HG02759 (cell line): ENCODE measurements around the gene USH1C.

ENCODE experiments used
- ATAC-seq: cut with Tn5 transposase; IDR thresholded peaks from one replicate; pipeline ENCODE4 v1.9.1; 2021; ENCODE audit warnings: mild to moderate bottlenecking, moderate library complexity; ENCODE audit not compliant: unreplicated experiment

USH1C gene

DNA sequence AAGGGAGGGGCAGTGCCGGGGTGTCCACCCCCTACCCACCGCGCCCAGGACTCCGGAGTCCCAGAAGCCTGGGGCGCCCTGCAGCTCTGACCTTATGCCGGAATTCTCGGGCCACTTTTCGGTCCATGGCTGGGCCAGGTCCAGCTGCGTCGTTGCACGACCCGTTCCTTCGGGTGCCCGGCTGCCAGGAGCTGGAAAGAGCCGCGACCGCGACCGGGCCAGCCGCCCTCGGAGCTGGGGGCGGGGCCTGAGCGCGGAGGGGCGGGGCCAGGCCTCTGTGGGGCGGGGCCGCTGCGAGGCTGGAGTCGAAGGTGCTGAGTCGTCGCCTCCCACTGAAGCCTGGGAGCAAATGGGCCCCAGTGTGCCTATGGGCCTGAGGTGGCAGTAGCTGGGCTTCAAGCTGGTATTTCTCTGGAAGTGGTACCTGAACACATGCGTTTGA is at the start of gene USH1C:
Gene USH1C (minus strand): TSS at position 236 of the 442 bp plus-strand sequence. CDS start 109 bp downstream, at position 127.
- ATAC-seq: no peak

DNA sequence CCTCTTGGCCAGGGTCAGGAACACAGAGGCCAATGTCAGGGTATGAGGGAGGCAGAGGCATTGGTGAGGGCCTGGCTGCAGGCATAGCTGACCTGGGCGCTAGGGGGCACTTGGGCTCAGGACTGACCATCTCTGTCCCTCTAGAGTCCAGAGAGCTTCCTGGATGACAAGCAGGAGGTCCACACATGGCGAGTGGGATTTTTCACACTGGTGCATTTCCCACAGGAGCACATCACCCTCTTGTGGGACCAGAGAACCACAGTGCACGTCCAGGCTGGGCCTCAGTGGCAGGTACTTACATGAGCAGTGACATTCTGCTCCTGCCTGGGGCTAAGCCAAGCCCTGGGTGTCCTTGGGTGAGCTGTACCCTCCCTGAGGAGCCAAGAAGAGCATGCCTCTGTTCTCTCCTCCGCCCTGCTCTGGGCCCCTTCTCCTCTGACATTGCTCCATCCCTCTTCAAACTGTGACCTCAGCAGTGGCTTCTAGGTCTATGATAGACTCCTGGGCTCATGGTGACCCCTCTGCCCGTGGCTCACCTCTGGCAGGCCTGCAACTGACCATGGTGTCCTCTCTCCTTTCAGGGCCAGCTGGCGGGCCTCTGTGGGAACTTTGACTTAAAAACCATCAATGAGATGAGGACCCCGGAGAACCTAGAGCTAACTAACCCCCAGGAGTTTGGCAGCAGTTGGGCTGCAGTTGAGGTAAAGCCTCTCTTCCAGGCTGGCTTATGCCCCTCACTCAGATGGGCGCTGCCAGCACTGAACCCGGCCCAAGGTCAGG is 49.4 kb upstream of the USH1C start:
- ATAC-seq: no peak

DNA sequence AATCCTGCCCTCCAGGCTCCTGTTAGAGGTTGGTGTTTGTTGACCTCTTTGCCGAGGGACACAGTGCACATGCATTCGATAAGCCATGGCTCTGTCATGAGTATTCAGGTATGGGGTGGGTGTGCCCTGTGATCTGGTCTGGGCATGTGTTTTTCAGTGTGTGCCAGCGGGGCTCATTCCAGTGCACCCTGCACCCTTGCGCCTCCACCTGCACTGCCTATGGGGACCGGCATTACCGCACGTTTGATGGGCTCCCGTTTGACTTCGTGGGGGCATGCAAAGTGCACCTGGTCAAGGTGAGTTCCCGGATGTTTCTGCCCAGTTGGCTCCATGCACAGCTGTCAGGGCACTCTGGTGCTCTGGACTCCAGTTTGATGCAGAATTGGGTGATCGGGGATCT is 47.1 kb upstream of the USH1C start:
- ATAC-seq: no peak

DNA sequence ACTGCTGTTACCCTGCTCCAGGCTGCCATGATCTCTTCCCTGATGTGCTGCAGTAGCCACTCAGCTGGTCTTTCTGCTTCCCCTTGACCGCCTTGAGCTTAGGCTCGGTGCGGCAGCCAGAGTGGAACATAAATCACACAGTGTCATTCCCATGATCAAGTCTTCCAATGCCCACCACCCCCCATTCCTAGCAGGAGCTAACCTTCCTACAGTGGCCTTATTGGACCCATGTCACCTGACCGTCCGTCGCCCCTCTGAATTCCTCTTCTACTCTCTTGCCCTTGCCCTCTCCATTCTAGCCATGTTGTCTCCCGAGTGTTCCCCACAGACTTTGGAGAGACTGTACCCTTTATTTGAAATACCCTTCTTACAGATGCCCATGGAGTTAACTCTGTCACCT is 46.2 kb upstream of the USH1C start:
- ATAC-seq: no peak

DNA sequence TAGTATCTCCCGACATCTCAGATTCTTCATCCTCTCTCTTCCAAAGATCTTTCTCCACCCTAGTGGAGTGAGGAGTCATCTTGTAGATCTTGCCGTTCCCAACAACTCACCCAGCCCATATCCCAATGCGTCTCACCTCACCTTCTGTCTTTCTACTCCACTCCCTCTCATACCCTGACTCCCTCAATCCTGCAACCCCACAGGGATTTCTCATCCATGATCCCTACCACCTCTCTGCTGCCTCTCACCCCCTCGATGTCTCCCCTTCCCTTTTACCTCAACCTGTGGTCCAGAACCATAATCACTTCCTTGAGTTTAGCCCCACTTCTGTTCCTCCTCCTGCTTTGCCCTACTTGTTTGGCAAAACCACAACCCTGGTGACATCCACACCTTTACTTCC is 44.5 kb upstream of the USH1C start:
- ATAC-seq: no peak

DNA sequence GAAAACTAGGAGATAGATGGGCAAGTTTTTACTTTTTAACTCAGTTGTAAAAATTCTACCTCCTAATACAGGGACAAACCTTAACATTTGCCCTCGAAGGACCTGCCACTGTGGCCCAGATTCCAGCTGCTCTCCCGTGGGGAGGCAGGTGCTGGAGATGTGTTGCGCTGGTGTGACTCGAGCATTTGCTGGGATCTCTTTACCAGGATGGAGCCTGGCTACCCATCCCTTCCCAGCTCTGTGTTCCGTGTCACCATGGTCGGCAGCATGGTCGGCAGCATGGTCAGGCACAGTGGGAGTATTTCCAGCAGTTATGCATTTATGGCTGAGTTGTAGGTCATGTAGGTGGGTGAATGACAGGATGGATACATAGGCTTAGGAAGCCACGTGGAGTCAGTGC is 44.0 kb upstream of the USH1C start:
- ATAC-seq: no peak

DNA sequence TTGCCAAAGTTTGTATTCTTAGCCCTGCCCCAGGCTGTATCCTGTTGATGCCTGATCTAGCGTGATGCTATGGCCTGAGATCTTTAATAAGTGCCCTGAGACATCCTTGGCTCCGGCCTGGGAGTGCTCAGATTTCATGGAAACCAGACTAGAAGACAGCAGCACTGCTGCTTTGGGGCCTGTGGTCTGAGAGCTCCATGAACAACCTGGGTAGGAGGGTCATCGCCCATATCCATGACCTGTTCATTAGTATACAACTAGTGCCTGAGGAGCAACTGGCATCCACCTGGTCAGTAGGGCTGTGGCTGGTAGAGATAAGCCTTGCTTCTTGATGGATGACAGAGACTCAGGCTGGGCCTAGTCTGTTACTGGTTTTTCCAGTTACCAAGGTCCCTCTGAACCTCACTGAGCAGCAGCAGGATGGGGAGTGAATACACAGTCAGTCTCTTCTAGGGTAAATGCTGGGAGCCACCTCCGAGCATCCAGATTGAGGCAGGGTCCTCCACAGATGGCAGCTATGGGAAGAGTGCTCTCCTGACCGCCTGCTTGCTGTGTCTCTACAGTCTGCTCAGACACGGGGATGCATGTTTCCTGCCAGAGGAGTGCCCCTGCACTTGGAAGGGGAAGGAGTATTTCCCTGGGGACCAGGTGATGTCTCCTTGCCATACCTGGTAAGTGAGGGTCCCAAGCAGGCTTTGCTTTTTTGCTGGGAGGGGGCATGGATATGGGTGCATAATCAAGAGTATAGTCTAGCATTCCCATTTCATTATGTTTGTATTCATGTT is 41.9 kb upstream of the USH1C start:
- no peak for ATAC-seq

DNA sequence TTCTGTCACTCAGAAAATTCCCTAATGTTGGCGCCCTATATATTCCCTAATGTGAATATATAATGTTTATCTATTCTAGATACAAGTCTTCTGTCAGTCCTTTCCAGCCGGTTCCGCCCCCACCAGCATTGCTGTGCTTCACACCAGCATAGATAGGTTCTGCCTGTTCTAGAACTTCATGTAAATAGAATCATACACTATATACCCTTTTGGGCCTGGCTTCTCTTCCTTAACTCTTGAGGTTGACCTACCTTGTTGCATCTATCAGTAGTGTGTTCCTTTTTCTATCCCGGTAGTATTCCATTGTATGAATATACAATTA is 37.5 kb upstream of the USH1C start:
- no peak for ATAC-seq

DNA sequence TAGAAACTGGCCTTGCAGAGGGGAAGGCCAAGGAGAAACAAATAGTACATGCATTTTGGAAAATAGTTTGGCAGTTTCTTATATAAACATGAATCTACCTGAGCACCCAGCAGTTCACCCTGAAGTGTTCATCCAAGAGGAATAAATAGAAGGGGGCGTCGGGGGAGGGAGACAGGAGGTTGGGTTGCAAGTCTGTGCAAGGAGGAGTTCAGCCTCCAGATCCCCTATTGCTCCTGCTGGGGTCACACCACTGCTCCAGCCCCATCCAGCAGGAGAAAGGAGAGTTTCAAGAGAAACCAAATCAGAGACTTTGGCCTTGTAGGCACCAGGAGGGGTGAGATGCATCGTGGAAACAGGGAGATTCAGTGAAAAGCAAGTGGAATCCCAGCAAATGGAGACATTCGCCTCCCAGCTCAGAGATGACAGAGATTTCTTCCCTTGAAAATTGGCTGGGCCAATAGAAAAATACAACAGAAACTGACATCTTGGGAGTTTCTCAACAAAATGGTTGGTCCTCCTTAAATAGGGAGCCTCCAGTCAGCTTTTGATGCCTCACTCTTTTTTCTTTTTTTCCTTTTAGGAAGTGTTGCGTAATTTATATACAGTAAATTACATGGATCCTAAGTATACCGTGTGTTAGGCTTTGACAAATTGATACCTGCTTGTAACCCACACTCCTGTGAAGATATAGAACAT is 37.0 kb upstream of the USH1C start:
- ATAC-seq: no peak

DNA sequence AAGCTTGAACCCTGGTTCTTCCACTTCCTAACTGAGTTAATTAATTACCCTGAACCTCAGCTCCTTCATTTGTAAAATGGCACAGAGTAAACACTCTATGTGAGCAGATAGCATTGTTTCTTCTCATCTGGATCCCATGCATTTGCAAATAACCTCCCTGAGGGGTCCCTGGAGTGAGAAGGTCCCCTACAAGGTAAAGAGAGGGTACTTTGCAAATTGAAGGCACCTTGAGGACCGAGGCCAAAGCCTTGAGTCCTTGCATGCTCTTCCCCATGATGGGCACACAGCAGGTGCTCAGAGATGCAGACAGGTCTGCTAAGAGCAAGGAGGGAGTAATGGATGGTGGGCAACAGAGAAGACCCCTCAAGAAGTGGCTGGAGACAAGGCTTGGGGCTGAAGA is 36.1 kb upstream of the USH1C start:
- ATAC-seq: no peak

DNA sequence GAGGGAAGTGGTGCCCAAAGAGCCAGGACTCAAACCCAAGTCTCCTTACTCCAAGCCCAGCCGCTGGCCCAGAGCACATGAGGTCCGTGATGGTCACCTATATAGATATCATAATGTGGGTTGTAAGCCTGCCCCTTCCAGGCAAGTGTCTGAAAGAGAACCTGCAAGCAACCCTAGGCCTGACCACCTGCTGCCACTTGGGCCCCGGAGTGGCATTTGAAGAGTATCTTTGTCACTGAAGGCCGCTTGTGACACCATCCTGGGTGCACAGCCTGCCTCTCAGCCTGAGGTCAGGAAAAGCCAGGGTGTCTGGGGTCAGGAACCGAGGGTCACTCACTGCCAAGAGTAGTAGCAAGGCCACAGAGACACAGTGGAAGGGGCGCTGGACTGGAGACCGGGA is 35.2 kb upstream of the USH1C start:
- no peak for ATAC-seq

DNA sequence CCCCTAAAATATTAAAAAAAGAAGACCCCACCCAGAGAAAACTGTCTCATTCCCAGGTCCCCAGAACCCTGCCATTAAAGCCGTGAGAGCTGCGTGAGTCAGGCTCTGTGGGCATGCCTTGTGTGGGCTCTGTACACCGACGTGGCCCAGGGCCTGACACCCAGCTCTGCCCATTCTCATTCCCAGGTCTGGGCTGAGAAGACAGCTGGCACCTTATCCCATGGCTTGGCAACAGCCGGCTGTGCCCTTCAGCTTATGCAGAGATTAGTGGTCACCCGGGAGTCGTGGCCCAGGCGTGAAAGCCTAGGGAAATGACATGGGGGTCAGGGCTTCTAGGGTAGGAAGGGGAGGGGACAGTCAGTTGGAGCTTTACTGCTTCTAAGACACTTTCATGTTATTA is 34.7 kb upstream of the USH1C start:
- no peak for ATAC-seq

DNA sequence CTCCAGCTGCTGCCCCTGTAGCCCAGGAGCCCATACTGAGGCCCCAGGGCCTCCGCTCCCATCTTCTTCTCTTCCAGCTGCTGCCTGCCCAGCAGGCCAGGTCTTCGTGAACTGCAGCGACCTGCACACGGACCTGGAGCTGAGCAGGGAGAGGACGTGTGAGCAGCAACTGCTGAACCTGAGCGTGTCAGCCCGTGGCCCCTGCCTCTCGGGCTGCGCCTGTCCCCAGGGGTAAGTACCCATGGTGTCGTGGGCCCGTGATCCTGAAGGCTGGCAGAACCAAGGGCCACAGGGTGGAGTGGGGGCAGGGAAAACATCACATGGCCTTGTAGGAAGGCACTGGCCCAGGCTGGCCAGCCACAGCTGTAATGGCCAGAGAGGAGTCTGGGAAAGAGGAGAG is 34.1 kb upstream of the USH1C start:
- no peak for ATAC-seq

DNA sequence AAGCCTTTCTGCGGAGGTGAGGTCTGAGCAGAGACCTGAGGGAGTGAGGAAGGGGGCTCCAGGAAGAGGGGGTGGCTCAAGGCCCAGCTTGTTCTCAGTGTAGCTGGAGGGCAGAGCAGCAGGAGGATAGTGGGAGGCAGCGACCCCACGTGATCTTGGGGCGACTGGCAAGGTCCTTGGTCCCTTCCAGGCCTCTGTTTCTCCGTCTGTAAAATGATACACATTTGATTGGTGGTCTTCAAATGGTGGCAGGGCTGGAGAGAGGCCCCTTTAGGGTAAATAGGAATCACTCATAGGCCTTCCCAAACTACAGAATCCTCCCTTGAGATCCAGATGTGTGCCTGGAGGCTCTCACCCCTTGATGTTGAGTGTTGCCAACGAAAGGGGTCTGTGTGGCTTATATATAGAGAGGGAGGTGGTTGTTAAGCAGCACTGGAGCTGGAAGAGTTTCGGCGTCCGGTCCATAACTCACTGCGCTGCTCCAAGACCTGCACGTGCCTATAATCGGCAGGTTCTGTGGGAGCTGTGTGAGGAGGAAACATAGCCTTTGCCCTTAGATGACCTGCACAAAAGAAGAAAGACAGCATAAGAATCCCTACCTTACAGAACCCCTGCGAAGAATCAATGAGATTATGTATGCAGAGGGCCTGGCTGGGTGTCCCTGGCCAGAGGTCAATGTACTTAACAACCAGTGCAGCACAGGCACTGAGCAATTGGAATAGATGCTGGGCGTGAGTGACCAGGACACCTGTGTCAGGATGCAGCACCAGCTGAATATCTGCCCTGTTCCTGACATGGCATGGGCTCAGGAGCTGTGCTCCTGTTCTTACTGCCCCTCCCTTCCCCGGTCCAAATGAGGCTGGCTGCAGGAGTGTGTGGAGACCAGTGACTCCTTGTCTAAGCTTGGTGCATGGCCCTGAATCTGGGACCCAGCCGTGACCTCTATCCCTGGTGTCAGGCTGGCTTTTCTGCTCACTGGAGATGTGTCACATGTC is 31.5 kb upstream of the USH1C start:
- ATAC-seq: no peak

DNA sequence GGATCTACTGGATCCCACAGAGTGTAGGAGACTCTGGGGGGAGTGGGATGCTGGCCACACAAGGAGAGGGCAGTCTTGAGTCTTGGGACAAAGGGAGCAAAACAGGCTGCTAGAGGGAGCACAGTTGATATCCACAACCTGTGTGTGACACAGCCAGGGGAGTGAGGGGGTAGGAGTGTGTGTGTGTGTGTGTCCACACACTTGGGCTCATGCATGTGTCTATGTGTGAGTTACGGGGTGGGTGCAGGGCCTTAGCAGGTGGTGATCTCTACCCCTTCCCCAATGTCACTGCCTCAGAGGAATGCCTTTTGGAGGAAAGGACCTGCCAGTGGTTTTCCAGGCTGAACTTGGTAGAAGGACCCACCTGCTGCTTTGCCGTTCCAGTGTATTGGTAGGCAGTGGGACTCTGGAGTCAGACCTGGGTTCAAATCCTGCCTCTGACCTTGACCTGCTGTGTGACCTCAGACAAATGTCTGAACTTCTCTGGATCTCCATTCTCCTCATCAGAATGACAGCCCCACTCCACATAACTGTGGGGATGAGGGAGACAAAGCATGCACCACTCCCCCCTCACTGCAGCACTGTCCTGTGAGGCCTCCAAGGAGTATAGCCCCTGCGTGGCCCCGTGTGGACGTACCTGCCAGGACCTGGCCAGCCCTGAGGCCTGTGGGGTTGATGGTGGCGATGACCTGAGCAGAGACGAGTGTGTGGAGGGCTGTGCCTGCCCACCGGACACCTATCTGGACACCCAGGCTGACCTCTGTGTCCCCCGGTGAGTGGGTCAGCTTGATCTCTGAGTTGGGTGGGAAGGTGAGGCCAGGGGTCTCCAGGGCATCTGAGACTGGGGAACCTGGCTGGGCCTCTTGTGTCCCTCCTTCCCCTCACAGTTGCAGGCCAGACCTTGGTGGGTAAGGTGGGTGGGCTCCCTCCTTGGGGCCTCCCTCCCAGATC is 30.2 kb upstream of the USH1C start:
- no peak for ATAC-seq

DNA sequence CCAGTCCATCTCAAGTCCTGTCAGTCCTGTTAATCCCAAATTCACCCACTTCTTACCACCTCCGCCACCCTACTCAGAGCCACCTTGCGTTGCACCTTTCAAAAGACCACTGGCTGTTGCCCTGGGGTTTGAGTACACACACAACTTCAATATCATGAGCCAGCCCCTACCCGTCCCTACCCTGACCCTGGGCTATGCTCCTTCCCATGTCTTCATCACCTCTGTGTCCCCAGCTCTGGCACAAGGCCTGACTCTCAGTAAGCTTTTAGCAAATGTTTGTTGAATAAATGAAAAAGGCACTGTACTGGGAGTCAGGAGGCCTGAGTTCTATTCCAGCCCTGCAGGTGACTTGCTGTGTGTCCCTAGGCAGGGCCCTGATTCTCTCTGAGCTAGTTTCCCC is 29.3 kb upstream of the USH1C start:
- no peak for ATAC-seq

DNA sequence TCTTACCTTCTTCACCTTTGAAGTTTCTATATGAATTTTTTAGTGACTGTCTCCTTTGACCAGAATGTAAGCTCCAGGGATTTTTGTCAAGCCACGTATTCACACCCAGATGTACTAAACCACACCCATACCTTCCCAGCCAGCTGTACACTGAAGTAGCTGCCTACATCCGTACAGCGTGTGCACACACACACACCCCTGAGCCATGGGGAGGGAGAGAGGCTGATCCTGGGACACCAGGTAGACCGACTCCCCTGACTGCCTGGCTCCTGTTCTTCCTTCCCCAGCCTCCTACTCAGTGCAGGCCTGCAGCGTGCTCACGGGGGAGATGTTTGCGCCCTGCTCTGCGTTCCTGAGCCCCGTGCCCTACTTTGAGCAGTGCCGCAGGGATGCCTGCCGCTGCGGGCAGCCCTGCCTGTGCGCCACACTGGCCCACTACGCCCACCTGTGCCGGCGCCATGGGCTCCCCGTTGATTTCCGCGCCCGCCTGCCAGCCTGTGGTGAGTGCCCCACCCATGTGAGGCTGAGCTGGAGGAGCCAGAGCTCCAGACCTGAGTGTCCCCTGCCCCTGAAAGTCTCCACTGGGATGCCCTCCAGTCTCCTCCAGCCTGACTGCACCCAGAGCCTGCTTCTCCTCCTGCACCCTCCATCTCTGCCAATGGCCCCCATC is 28.7 kb upstream of the USH1C start:
- no peak for ATAC-seq

DNA sequence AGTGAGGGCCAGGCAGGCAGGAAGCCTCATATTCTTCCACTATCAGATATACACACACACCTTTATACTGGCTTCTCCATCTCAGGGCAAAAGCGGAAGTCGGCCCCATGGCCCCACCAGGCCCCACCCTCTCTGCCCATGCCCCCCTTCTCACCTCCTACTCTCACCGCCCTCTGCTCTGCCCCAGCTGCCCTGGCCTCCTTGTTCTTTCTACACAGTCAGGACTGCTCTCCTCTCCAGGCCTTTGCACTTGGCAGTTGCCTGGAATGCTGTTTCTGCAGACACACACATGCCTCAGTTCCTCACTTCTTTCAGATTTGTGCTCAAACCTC is 28.1 kb upstream of the USH1C start:
- no peak for ATAC-seq
